HK-2 (cell line): ENCODE measurements around the gene GMDS.

Source experiments
- DNase-seq: peaks from one replicate; pipeline ENCODE4 v3.0.0-alpha.2; 2018; ENCODE audit not compliant: unreplicated experiment

GMDS gene

GRCh38 chr6:2205396-2205795, 40.0 kb downstream of the GMDS start:
- no peak for DNase-seq

- no peak for DNase-seq
These were observed 41.1 kb downstream of the GMDS start for GRCh38 chr6:2204272-2204671.

- DNase-seq = no peak
These were observed 42.1 kb downstream of the GMDS start for GRCh38 chr6:2203264-2203663.

- no peak for DNase-seq
These were observed 47.4 kb downstream of the GMDS start for GRCh38 chr6:2197984-2198383.

- peak; percentile 22 for DNase-seq
These were observed 48.2 kb downstream of the GMDS start for GRCh38 chr6:2197177-2197671.

GRCh38 chr6:2196079-2196679, 49.2 kb downstream of the GMDS start:
- no peak for DNase-seq

DNA sequence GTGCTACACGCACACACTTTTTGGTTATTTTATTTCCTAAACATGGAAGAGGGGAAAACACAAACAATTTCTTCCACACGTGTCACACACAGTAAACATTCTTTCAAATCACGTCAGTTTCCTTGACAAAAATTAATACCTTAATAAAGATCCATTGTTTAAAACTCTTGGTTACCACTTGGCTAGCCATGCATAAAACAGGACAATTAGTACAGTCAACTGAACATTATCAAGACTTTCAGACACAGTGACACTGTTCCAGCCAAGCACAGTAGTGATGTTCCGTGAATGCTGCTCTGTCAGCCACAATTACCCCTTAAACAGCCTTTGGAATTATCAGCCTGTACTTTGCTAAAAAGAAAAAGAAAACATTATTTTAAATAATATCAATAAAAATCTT, 50.8 kb downstream of the GMDS start:
- no peak for DNase-seq

DNA sequence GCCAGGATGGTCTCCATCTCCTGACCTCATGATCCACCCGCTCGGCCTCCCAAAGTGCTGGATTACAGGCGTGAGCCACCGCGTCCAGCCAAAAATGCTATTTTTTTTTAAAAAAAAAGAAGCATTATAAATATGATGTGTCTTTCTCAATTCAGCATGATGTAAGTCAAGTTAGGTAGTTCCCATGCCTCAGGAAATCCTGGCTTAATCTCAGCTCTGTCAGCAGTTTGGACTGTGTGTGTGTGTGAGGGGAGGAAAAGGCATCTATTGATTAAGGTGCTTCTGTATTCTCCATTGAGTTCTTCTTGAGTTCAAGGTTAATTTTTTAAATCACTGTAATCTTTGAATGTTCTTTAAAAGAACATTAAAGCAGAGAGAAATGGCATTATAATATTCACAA, 51.5 kb downstream of the GMDS start:
- DNase-seq = no peak

DNA sequence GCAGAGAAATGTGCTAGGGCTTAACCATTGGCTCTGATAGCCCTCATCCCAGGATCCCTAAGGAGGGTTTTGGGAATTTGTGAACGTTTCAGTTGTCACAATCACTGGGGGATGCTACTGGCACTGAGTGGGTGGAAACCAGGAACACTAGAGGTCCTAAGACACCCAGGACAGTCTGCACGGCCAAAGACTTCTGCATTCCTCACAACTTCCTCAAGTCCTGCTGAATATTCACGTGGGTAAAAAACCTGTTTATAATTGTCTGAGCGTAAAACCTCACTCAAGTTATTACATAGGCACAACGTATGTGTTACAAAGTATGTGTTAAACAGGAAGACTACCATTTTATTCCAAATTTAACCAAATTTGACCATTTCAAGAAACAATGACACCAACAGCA, 52.4 kb downstream of the GMDS start:
- DNase-seq = no peak

DNA sequence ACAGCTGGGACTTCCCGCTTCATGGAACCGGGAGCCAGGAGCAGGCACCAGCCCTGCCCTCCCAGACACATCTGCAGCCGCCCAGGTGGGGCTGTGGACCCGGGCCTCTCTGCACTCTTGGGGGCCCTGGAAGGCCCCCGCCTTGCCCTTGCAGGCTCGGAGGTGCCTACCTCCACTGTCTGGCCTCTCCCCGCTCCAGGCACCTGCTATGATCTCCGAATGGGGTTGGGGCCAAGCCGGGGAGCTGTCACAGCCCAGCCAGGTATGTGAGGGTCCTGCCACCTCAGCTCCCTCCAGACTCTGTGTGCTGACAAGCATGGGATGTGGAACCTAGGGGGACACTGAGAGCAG, 54.0 kb downstream of the GMDS start:
- DNase-seq = no peak

GRCh38 chr6:2190661-2191389, 54.6 kb downstream of the GMDS start:
- no peak for DNase-seq

DNA sequence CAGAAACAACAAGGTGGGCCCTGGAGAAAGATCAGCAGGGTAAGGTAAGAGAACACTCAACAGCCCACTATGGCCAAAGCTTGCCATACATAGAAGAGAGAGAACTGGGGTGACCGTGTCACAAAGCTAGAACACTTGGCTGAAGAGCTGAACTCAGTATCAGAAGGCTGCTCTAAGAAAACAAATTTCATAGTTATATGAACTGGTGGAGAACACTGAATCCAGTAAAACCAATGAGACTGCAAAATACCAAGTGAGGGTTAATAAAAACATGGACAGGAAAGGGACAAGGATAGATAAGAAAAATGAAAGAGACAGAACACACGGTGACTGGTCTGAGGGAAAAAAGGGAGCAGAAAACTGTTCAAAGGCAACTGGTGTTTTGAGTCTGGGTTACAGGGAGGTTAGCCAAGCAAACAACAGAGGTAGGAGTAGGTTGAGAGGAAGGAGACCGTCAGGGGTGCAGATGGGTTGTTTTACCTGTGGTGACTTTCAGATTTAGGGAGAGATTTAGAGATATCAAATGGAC, 56.5 kb downstream of the GMDS start:
- DNase-seq = no peak

DNA sequence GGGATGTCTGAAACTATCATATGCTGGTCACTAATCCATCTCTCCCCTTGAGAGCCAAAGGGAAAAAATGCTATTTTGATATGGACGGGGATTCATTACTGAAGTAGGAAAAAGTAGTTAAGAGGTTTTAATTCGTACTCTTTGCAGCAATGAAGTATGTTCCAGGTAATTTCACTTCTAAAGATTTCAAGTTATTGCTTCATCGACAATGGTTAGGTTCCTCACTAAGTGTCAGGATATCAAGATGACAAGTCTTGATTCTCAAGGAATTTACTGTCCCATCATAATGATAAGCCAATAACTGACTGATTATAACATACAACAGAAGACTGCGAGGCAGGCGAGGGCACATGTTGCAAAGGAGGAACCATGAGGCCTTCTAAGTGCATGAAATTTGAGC, 57.0 kb downstream of the GMDS start:
- DNase-seq = no peak

DNA sequence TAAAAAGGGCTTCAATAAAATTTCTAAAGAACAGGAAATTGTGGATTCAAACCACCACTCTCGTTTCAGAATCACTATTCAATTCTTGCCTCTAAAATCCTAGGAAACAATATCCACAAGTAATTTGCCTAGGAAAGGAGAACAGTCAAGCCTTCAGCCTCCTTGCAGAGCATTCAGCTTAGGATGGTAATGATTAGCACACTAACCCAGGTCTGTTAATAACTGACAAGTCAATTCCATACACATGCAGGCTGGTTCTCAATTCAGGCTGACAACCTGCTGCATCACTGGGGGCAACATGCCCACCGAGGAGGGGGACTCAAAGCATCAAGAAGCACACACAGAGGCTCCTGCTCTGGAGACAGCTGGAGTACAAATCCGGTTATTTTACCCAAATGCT, 57.6 kb downstream of the GMDS start:
- DNase-seq = no peak

GRCh38 chr6:2186516-2186915, 58.9 kb downstream of the GMDS start:
- DNase-seq = no peak

GRCh38 chr6:2185466-2185865, 59.9 kb downstream of the GMDS start:
- DNase-seq = no peak

DNA sequence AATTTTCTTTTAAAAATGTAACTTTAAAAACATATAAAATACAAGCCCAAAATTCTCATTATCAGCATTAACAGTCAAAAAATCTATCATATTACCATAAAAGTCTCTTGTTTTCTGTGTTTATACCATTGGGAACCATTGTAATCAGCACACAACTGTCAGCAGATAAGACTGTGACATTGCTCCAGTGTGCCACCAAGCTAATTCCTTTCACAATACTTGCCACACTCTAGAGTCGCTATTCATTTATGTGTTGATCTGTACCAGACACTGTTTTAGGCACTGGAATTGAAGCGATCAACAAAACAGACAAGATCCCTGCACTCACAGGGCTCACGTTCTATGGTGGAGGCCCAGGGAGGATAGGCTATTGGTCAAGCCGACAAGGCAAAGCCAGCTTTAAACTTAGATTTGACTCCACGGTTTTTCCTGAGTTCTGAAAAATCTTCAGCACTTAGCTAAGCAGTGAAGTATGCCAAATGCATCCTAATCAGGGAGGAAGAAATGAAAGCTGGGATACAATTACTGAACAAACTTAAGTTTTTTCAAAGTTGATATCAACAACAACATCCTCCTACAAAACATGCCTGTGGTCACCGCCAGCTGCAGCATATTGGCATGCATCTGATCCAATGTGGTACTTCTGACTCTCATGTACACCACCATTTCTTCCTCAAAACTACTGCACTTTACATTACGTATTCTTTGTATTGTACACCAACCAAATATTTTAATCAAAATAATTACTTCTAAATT, 60.5 kb downstream of the GMDS start:
- DNase-seq = no peak

DNA sequence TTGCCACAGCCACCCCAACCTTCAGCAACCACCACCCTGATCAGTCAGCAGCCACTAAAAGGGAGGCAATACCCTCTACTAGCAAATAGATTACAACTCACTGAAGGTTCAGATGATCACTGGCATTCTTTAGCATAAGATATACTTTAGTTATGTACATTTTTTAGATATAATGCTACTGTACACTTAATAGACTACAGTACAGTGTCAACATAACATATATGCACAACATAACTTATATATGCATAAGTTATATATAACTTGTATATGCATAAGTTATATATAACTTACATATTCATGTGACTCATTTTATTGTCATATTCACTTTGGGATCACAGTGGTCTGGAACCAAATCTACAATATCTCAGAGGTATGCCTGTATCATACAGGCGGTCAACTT, 61.7 kb downstream of the GMDS start:
- DNase-seq = no peak

DNA sequence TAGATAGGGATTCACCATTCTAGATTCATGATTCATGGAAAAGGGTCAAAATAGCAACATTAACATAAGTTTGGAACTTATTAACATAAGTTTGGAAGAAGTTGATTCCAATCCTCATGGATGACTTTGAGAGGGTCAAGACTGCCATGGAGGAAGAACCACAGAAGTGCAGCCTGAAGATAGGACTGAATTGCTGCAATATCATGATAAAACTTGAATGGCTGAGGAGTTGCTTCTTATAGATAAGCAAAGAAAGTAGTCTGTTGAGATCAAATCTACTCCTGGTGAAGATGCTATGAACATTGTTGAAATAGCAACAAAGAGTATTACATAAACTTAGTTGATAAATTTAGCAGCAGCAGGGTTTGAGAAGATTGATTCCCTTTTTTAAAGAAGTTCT, 62.2 kb downstream of the GMDS start:
- DNase-seq = no peak

DNA sequence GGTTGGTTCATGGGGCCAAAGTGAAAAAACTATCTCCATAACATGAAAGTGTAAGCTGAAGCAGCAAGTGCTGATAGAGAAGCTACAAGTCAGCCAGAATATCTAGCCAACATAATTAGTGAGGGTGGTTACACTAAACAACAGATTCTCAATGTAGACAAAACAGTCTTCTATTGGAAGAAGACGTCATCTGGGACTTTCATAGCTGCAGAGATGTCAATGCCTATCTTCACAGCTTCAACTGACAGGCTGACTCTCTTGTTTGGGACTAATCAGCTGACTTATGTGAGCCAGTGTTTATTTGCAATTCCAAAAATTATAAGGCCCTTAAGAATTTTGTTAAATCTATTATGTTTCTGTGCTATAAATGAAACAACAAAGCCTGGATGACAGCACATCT, 63.2 kb downstream of the GMDS start:
- no peak for DNase-seq

DNA sequence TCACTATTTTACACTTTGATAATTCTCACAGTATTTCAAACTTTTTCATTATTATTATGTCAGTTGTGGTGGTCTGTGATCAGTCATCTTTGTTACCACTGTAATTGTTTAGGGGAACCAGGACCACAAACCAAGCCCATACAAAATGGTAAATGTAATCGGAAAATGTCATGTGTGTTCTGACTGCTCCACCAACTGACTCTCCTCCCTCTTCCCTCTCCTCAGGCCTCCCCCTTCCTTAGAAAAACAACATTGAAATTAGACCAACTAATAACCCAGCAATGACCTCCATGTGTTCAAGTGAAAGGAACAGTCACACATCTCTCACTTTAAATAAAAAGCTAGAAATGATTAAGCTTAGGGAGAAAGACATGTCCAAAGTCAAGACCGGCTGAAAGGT, 63.8 kb downstream of the GMDS start:
- no peak for DNase-seq

DNA sequence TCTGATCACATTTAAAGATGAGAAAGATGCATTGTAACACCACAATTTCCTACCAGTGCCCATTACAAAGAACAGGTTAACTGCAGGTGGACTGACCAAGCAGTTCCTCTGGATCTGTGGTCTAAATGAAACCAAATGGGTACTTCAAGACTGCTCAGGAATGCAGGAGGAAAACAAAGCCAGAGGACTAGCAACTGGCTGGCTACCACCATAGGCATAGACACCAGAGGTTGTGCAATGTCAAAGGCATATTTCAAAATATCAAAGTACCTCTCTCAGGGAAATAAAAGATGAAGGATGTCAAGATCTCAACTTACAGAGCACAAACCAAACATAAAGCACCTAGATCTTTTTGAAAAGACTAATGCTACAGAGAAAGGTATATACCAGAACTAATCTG, 65.5 kb downstream of the GMDS start:
- no peak for DNase-seq

DNA sequence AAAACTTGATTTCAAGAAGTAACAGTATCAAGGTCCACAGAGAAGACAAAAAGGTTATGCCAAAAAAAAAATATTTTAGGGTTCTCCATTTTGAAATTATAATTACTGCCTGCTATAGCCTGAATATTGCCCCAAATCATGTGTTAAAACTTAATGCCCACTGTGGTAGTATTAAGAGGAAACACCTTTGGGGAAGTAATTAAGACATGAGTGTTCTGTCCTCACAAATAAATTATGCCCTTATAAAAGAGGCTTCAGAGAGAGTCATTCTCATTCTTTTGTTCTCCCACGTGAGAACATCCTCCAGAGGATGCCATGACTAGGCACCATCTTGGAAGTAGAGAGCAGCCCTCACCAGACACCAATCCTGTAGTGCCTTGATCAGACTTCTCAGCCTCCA, 66.2 kb downstream of the GMDS start:
- DNase-seq = no peak
